A673 (cell line): Measurements from ENCODE around the gene MRM3. TPM values are rescaled to one million over a fixed set of nuclear protein-coding genes. Genes with fewer than 3 reads are reported as not detected.
"Not testable (repeated sequence)": the region's sequence is repeated elsewhere in the genome, so short reads cannot be mapped to it uniquely, and the experiment has no call there.

Source experiments
- BruUV-seq: library from RNA; stranded (reverse); fragments of 400-500 nt; replicated peaks from 2 replicates; lab custom pipeline; 2021; lab: Mats Ljungman, UMichigan
- CTCF ChIA-PET: fragments of 300-600 bp; sonication (Branson Sonifier 250); formaldehyde crosslinking; loops from one replicate; lab custom pipeline; 2022; ENCODE audit warnings: antibody characterized with exemption; lab: Charles Lee
- POLR2A ChIA-PET: fragments of 300-600 bp; sonication (Branson Sonifier 250); formaldehyde crosslinking; loops from one replicate; lab custom pipeline; 2022; ENCODE audit warnings: antibody characterized with exemption; ENCODE audit not compliant: low non-redundant PET; lab: Charles Lee
- DNase-seq: peaks from one replicate; pipeline ENCODE4 v3.0.0-alpha.2; 2015; ENCODE audit warnings: low spot score
- H3K27ac ChIP-seq: fragments of 200-600 bp; sonication (generic); 2 replicates; pipeline ENCODE4 v1.5.1; 2016; ENCODE audit warnings: mixed run types, low read depth, mild to moderate bottlenecking, mixed read lengths, antibody characterized with exemption, low read length; ENCODE audit not compliant: poor library complexity, severe bottlenecking
- H3K27me3 ChIP-seq: fragments of 200-600 bp; sonication (generic); replicated peaks from 2 replicates; pipeline ENCODE4 v1.6.1; 2017; ENCODE audit warnings: mixed run types, low read depth, mild to moderate bottlenecking, mixed read lengths, antibody characterized with exemption, low read length; ENCODE audit not compliant: insufficient read depth, poor library complexity
- H3K36me3 ChIP-seq: fragments of 200-600 bp; sonication (generic); 2 replicates; pipeline ENCODE4 v1.6.1; 2016; ENCODE audit warnings: mixed run types, mild to moderate bottlenecking, mixed read lengths, antibody characterized with exemption, low read length; ENCODE audit not compliant: insufficient read depth, poor library complexity, severe bottlenecking
- H3K4me1 ChIP-seq: fragments of 200-600 bp; sonication (generic); 2 replicates; pipeline ENCODE4 v1.6.1; 2017; ENCODE audit warnings: mixed run types, mild to moderate bottlenecking, mixed read lengths, antibody characterized with exemption, low read length; ENCODE audit not compliant: insufficient read depth, poor library complexity, severe bottlenecking
- H3K4me3 ChIP-seq: fragments of 200-600 bp; sonication (generic); 2 replicates; pipeline ENCODE4 v1.5.1; 2016; ENCODE audit warnings: low read depth, mixed run types, mild to moderate bottlenecking, mixed read lengths, low read length; ENCODE audit not compliant: poor library complexity, severe bottlenecking
- H3K9me3 ChIP-seq: fragments of 200-600 bp; sonication (generic); 2 replicates; pipeline ENCODE4 v1.6.1; 2016; ENCODE audit warnings: mixed run types, low read depth, mild to moderate bottlenecking, mixed read lengths, antibody characterized with exemption, low read length; ENCODE audit not compliant: poor library complexity, severe bottlenecking
- EZH2 ChIP-seq: fragments of 200-600 bp; sonication (generic); IDR thresholded peaks from 2 replicates; pipeline ENCODE4 v1.6.1; 2017; ENCODE audit warnings: borderline replicate concordance, low read depth, mild to moderate bottlenecking, mixed read lengths, antibody characterized with exemption, low read length; ENCODE audit not compliant: poor library complexity, severe bottlenecking
- intact Hi-C: fragments of 100-400 bp; cut with micrococcal nuclease; formaldehyde crosslinking; loops from one replicate; pipeline ENCODE4 v1.10.0; 2022; ENCODE audit not compliant: unreplicated experiment
- total RNA-seq: library from RNA; stranded (reverse); gene quantifications from 2 replicates; pipeline ENCODE4 v1.2.3, GENCODE V29; 2021
- TF ChIP-seq, protein P1 (sequence below): fragments of 300-800, 200-600 bp; sonication (generic); conservative IDR thresholded peaks from 2 replicates; pipeline ENCODE4 v1.5.1; 2017; ENCODE audit warnings: low read depth, mild to moderate bottlenecking, antibody characterized with exemption, low read length, moderate library complexity, mixed read lengths

Gene MRM3
- total RNA-seq, 1 experiment from 2014 or later: 39.5 TPM

DNA sequence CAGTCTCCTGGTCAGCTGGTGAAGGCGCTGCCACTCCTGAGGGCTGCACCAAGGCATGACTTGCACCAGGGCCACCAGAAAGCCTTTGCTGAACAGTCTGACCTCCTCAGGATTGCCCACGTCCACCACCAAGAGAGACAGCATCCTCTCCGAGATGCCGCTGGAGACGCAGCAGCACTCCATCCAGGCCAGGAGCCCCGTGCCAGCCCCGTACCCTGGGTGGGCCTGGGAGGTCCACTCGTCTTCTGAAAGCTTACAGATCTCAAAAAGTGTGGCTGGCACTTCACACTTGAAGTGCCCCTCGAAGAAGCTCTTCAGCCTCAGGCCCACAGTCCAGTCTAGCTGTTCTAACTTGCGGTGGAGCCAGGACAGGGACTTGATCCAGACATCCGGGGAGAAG lies 36.7 kb upstream of the MRM3 start:
- H3K36me3 ChIP-seq: peaks cover 78% of the 10 kb centered on the region
- DNase-seq: no peak
- H3K27me3 ChIP-seq: no peaks in the 10 kb centered on the region
- H3K9me3 ChIP-seq: no peaks in the 10 kb centered on the region
- CTCF ChIA-PET: no interaction called here
- no peak for TF ChIP-seq EZH2
- TF ChIP-seq, protein P1, sequence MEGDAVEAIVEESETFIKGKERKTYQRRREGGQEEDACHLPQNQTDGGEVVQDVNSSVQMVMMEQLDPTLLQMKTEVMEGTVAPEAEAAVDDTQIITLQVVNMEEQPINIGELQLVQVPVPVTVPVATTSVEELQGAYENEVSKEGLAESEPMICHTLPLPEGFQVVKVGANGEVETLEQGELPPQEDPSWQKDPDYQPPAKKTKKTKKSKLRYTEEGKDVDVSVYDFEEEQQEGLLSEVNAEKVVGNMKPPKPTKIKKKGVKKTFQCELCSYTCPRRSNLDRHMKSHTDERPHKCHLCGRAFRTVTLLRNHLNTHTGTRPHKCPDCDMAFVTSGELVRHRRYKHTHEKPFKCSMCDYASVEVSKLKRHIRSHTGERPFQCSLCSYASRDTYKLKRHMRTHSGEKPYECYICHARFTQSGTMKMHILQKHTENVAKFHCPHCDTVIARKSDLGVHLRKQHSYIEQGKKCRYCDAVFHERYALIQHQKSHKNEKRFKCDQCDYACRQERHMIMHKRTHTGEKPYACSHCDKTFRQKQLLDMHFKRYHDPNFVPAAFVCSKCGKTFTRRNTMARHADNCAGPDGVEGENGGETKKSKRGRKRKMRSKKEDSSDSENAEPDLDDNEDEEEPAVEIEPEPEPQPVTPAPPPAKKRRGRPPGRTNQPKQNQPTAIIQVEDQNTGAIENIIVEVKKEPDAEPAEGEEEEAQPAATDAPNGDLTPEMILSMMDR: no peak
- no peaks in the 10 kb centered on the region for H3K4me1 ChIP-seq
- no TSS peak for BruUV-seq
- POLR2A ChIA-PET: interaction anchor here (0.6 kb wide), 1 partner anchor 347 kb away, joined by 4 read pairs; no protein-coding TSS in a partner anchor
- H3K27ac ChIP-seq: no peak overlapping the region
- intact Hi-C loops: no loop called here
- H3K4me3 ChIP-seq: no peak overlapping the region

DNA sequence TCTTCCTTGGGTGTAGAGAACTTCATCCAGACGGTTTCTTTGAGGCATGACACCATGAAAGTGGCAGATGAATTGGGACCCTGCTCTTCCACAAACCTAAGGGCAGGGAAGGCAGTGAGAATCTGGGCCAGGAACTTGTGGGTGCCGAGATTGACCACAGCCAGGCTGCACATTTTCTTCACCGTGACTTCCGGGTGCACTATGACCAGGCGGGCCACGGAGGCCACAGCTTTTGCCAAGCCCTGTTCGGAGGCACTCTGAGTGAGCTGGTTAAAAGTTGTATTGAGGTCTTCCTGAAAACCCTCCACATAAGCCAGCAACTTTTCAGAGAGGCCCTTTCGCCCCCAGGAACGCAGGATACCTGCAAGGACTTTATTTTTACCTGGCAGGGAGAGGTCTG lies 36.0 kb upstream of the MRM3 start:
- no peaks in the 10 kb centered on the region for H3K9me3 ChIP-seq
- intact Hi-C loops: no loop called here
- H3K4me1 ChIP-seq: no peaks in the 10 kb centered on the region
- H3K36me3 ChIP-seq: peaks cover 73% of the 10 kb centered on the region
- no peak for DNase-seq
- H3K27me3 ChIP-seq: no peaks in the 10 kb centered on the region
- ChIA-PET CTCF (no interaction called here), POLR2A (interaction anchor here (0.6 kb wide), 1 partner anchor 347 kb away, joined by 4 read pairs; no protein-coding TSS in a partner anchor)
- no peak overlapping the region for H3K4me3 ChIP-seq
- no peak for TF ChIP-seq EZH2
- TF ChIP-seq, protein P1: no peak
- H3K27ac ChIP-seq: no peak overlapping the region
- BruUV-seq: no TSS peak

DNA sequence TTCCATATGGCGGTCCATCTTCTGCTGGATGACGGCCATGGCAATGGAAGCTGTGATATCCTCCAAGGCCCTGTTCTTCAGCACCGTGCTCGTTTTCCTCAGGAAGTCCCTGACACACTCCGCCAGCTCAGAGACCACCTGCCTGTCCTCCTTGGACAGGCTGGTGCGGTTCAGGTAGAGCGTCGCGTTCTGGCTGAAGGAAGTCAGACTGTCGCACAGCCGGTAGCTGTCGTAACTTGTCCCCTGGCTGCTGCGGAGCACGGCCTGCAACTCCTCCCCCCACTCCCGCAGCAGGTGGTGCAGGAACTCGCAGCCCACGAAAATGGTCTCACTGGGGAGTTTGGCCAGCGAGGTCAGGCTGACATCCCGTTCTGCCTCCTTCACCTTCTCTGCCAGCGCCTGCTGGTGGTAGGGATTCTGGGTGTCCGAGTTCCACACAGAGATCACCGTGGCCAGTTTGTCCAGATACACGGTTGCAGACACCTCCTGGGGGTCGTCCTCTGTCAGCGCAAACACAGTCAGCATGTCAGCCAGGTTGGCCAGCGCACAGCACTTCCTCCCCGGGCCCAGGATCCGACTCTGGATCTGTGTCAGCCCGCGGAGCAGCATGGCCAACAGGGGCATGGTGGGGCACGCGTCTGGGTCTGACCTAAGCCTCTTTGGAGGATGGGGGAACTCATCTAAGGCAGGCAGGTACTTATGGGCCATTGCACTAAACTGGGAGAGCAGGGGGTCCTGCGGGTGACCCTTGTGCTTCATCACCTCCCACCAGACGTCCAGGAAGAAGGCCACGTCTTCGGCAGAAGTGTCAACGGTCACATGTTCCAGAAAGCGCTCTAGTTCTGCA lies 35.1 kb upstream of the MRM3 start:
- peaks cover 65% of the 10 kb centered on the region for H3K36me3 ChIP-seq
- CTCF ChIA-PET: no interaction called here
- no TSS peak for BruUV-seq

DNA sequence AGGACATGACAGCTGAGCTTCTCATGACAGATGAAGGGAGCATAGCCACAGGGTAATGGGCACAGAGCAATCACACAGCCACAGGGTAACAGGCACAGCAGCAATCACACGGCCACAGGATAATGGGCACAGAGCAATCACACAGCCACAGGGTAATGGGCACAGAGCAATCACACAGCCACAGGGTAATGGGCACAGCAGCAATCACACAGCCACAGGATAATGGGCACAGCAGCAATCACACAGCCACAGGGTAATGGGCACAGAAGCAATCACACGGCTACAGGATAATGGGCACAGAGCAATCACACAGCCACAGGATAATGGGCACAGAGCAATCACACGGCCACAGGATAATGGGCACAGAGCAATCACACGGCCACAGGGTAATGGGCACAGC lies 33.5 kb upstream of the MRM3 start:
- CTCF ChIA-PET: not testable (repeated sequence)

More for the DNA sequence above, 35.1 kb upstream of the MRM3 start:
- Histone ChIP-seq H3K27me3 (no peaks in the 10 kb centered on the region), H3K9me3 (no peaks in the 10 kb centered on the region), H3K4me3 (no peak overlapping the region), H3K4me1 (no peaks in the 10 kb centered on the region), H3K27ac (no peak overlapping the region)
- TF ChIP-seq, protein P1: no peak
- TF ChIP-seq EZH2: no peak
- intact Hi-C loops: no loop called here
- DNase-seq: no peak
- POLR2A ChIA-PET: no interaction called here

DNA sequence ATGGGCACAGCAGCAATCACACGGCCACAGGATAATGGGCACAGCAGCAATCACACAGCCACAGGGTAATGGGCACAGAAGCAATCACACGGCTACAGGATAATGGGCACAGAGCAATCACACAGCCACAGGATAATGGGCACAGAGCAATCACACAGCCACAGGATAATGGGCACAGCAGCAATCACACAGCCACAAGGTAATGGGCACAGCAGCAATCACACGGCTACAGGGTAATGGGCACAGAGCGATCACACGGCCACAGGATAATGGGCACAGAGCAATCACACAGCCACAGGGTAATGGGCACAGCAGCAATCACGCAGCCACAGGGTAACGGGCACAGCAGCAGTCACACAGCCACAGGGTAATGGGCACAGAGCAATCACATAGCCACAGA lies 32.8 kb upstream of the MRM3 start:
- POLR2A ChIA-PET, CTCF ChIA-PET: not testable (repeated sequence)

More for the DNA sequence above, 33.5 kb upstream of the MRM3 start:
- H3K27ac ChIP-seq, H3K9me3 ChIP-seq, BruUV-seq, H3K27me3 ChIP-seq, POLR2A ChIA-PET, H3K4me3 ChIP-seq, intact Hi-C loops, H3K4me1 ChIP-seq, DNase-seq: not testable (repeated sequence)
- H3K36me3 ChIP-seq: peaks cover 49% of the 10 kb centered on the region

More for the DNA sequence above, 32.8 kb upstream of the MRM3 start:
- H3K9me3 ChIP-seq, H3K4me1 ChIP-seq, H3K27ac ChIP-seq, BruUV-seq, DNase-seq, H3K4me3 ChIP-seq, intact Hi-C loops, H3K27me3 ChIP-seq: not testable (repeated sequence)
- H3K36me3 ChIP-seq: peaks cover 41% of the 10 kb centered on the region
